Amygdala (tissue), 56 donors: ENCODE results near the gene STRA6.
A peak's percentile ranks its signal among the peaks of the same experiment; 100 is the strongest.

ENCODE experiments used
- DNase-seq, 56 donors: peaks; one replicate each; lab custom pipeline; 2025; lab: John Stamatoyannopoulos, UW

Gene STRA6

DNA sequence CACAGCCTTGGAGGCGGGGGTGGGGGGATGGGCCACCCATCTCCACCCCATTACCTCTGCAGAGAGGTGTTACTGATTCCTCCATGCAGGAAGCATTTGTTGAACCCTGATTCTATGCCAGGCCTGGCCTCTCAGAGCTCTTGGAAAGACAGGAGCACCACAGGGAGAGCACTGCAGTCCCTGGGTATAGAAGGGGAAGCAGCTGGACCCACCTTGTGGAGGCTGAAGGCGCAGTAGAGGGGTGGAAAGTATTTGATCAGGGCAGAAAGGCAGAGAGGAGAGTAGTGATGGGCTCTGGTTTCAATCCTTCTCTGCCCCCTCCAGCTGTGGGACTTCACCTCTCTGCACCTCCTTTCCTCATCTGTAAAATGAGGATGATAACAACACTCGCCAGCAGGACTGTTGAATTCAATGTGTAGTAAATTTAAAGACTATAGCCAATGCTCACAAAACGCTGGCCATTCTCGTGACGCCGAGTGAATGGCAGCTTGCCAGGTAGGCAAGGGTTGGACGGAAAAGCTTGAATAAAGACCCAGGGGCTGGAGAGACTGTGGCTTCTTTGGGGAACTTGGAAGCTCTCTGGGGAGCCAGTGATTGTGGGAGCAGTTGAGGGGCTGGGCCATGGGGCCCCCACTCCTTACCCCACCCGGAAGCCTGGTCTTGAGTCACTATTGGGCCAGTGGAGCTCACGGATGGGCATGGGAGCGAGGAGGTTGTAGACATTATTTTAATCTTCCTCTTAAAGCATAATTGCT, 25.6 kb upstream of the STRA6 start:
- DNase-seq = peak in 6 of 56 donors; percentile 12 to 21 (median 18)

DNA sequence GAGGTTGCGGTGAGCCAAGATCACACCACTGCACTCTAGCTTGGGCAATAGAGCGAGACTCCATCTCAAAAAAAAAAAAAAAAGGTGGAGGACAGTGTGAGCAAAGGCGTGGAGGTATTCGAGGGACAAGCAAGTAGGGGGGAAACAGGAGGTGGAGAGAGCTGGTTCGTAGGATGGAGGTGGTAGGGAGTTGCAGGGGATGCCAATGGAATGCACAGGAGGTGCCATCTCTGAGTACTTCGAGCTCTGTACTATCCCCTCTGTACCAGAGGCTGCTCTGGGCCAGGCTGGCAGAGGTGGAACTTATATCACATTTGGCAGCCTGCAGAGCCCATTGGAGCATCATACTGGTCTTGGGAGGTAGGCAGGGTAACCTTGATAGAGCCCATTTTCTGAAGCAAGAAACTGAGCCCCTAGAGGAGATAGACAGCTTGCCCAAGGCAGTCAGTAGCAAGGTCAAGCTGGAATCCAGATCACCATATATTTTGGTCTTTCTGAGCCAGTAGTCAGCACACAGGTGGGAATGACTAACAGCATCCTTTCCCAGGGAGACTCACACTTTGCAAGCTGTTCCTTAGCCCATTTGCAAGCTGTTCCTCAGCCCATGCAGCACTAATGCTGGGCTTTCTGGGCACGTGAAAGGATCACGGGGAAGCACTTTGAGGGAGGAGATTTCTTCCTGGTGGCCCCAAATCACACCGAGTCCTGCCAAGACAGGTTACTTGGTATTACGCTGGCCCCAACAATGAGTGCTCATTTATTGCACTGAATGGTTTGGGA, 24.4 kb upstream of the STRA6 start:
- peak in 5 of 56 donors; percentile 18 to 31 (median 25) for DNase-seq

DNA sequence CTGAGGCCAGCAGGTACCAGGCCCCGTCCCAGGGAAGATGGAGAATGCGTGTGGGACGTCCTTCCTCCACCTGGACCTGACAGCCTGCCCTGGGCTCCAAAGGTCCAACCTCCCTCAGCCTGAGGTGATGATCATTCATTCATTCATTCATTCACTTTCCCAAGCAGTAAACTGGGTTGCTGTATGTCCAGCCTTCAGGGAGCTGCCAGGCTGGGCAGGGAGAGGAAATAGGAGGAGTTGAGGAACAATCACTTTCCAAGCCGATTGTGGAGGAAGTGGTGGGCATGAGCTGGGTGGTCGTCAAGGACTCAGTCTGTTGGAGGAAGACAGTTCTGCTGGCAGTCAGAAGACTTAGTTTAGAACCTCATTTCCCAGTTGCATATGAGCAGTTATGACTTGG, 23.3 kb upstream of the STRA6 start:
- DNase-seq = no peak

GRCh38 chr15:74222240-74223119, 19.9 kb upstream of the STRA6 start:
- peak in 2 of 56 donors; percentile 9 to 10 for DNase-seq

GRCh38 chr15:74221399-74222239, 19.0 kb upstream of the STRA6 start:
- no peak for DNase-seq

DNA sequence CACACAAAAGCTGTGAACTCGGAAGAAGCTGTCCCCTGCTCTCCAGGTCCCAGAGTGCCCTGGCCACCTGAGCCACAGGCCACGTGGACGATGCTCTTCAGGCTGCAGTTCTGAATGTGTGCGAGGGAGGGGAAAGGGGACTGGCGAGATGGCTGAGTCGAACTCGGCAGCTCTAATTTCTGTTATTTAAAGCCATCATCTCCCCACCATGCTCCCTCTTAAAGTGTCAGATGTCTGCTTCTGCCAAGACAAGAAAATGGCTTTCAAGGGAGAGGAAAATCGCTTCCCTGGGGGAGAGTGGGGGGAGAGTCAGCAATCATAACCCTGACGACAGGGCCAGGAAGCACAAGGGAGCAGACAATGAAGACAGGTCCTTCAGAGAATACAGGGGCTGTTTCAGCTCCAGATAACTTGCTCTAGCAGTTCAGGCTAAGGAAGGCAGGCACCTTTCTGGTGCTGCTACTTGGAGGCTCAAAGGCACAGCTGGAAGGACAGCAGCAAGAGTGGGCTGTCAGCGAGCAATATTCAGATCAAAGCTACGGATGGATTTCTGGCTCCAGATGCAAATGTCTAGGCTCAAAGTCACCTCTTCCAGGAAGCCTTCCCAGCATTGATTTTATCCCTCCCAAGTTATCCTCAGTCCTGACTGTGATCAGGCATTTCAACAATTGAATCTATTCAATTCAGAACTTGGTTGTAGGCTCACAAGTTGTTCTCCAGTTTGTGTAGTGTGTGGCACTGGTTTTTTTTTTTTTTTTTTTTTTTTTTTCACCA, 18.1 kb upstream of the STRA6 start:
- DNase-seq = no peak

GRCh38 chr15:74217907-74218885, 15.6 kb upstream of the STRA6 start:
- DNase-seq = no peak

DNA sequence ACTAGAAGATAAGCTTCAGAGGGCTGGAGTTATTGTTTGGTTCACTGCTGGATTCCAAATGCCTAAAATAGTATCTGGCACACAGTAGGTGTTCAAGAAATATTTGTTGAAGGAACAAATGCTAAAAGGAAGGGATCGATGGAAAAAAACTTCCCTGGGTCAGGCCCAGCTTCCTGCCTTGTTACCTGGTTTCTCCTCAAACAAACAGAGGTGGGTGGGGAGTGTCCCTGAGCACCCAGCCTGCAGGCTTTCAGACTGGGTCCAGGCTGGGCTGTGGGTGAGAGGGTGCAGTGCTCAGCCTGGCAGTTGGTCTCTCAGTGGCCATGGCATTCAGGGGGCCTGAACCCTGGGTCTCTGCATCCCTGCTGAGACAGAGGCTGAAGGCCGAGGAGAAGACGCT, 14.4 kb upstream of the STRA6 start:
- no peak for DNase-seq

GRCh38 chr15:74215958-74216357, 13.4 kb upstream of the STRA6 start:
- DNase-seq = no peak

DNA sequence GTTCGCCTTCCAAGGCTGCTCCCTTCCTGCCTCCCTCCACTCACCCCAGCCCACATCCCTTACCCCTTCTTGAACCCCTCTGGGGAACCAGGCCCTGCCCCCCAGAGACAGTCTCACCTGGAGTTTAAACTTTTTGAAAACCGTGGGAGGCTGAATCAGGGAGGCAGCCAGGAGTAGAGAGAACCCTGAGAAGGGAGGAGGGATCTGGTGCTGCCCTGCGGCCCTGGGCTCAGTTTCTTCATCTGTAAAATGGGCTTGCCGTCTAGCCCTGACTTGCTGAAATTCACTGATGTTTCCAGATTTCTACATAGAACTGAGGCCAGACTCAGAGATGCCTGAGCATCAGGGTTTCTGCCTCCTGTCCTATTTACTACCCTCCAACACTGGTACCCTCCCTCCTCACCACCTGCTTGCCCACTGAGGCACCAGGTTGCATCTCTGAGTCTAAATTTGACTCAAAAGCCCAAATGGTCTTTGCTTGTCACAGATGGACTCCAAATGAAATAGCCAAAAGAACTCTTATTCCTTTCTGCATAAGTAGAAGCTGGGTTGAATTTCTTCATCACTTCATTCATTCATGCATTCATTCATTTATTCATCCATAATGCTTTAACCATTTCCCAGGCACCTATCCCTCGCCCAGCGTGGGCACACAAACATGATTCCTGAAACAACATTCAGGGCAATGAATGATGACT, 11.9 kb upstream of the STRA6 start:
- DNase-seq = no peak

DNA sequence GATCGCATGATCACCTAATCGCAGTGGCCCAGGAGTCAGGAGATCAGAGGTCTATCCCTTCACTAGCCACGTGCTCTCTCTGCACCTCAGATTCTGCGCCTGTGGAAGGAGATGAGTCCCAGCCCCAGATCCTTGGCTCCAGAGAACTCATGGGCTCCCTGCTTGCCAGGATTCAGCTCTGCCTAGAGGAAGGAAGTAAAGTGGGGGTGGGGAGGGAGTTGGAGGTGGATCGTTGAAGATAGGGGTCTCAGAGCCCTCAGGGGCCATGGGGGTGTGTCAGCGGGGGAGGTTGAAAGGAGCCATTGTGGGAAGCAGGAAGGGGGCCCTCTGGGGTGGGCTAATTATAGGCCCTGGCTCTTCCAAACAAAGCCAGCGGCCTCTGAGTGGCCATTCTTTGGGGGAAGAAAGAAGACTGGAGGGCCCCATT, 11.3 kb upstream of the STRA6 start:
- no peak for DNase-seq

- DNase-seq = no peak
Measured at GRCh38 chr15:74212494-74212893, 9.9 kb upstream of the STRA6 start.

DNA sequence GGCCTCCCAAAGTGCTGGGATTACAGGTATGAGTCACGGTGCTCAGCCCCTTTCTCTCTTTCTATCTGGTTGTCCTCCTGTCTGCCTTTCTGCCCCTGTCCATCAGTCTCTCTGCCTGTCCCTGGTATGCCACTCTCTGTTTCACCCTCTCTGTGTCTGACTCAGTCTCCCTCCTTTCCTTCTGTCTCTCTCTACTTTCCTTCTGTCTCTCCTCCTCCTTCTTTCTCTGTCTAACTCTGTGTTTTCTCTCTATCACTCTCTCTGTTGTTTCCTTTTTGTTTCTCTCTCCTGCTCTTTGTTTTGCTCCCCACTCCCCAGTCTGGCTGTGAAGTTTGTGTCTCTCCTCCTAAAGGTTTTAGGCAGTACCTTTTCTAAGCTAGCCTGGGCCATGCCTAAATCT, 9.1 kb upstream of the STRA6 start:
- no peak for DNase-seq

DNA sequence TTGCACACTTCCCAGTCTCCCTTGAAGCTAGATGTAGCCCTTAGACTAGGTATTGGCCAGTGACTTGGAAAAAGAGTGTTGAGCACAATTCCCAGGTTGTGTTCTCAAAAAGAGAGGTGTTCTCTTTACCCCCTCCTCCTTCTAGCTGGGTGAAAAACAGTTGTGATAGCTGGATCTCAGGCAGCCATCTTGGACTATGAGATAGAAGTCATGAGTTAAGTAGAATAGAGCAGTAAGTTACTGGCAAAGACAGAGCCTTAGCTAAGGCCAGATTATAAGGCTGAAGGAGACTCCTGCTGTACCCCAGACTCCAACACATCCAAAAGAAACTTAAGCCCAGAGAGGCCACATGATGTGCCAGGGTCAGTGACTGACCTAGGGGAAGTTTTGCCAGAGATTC, 8.1 kb upstream of the STRA6 start:
- DNase-seq = no peak

- DNase-seq = no peak
Measured at GRCh38 chr15:74209997-74210671, 7.5 kb upstream of the STRA6 start.

DNA sequence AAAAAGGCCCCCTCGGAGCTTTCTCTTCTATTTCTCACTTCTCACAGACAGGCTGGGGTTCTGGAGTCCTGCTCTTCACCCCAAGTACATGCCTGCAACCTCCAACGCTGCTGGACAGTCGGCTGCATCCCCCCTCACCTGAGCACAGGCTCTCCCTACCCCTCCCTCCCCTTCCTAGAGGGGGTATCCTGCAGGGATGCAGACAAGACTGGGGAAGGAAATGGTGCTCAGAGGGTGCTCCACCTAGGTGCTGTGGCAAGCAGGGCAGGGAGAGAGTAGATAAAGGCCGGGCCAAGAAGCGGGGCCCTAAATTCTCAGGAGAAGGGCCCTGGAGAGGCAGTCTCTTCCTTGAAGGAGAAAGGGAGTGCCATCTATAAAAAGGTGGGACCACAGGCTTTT, 7.0 kb upstream of the STRA6 start:
- DNase-seq = no peak
